T-helper 2 cell (primary cell): ENCODE results near the gene AKR7A2.
"Not testable (repeated sequence)": the region's sequence is repeated elsewhere in the genome, so short reads cannot be mapped to it uniquely, and the experiment has no call there.

Experiments used
- DNase-seq, 5 experiments: peaks; one replicate each; pipeline versions ENCODE4 v3.0.0 to v3.0.0-alpha.2; 2012 to 2022

The AKR7A2 gene

GRCh38 chr1:19324665-19324990 lies 12.7 kb upstream of the AKR7A2 start:
- no peak for DNase-seq

GRCh38 chr1:19323987-19324664 lies 12.2 kb upstream of the AKR7A2 start:
- DNase-seq: no peak

- no peak for DNase-seq
Measured at GRCh38 chr1:19322481-19322880, 10.5 kb upstream of the AKR7A2 start.

GRCh38 chr1:19321071-19321470 lies 9.1 kb upstream of the AKR7A2 start:
- no peak for DNase-seq

- DNase-seq: no peak
Measured at GRCh38 chr1:19319196-19319595, 7.3 kb upstream of the AKR7A2 start.

GRCh38 chr1:19317126-19317910 lies 5.4 kb upstream of the AKR7A2 start:
- DNase-seq: no peak

GRCh38 chr1:19315378-19316198 lies 3.6 kb upstream of the AKR7A2 start:
- no peak for DNase-seq

GRCh38 chr1:19313961-19314882 lies 2.3 kb upstream of the AKR7A2 start:
- no peak for DNase-seq

- DNase-seq: no peak
Measured at GRCh38 chr1:19313636-19313959, 1.7 kb upstream of the AKR7A2 start.

GRCh38 chr1:19312782-19313635 lies 1.1 kb upstream of the AKR7A2 start:
- no peak for DNase-seq

GRCh38 chr1:19311503-19311930 lies 427 bp downstream of the AKR7A2 start:
- no peak for DNase-seq

GRCh38 chr1:19310720-19311502 lies 1.0 kb downstream of the AKR7A2 start:
- no peak for DNase-seq

- DNase-seq: no peak
Measured at GRCh38 chr1:19310061-19310460, 1.9 kb downstream of the AKR7A2 start.

GRCh38 chr1:19309123-19309813 lies 2.7 kb downstream of the AKR7A2 start:
- DNase-seq: no peak

GRCh38 chr1:19308509-19308907 lies 3.4 kb downstream of the AKR7A2 start:
- DNase-seq: no peak

GRCh38 chr1:19307794-19308508 lies 4.0 kb downstream of the AKR7A2 start:
- DNase-seq: no peak

GRCh38 chr1:19306941-19307340 lies 5.0 kb downstream of the AKR7A2 start:
- DNase-seq: no peak

GRCh38 chr1:19305880-19306279 lies 6.1 kb downstream of the AKR7A2 start:
- no peak for DNase-seq

- not testable (repeated sequence) for DNase-seq
Measured at GRCh38 chr1:19304081-19304480, 7.9 kb downstream of the AKR7A2 start.
